Measurements from ENCODE around the gene GLI3. TPM values are rescaled to one million over a fixed set of nuclear protein-coding genes. Genes with fewer than 3 reads are reported as not detected.

The GLI3 gene
- total RNA-seq, 6 experiments from 2014 or later, result 0.12 to 0.95 (median 0.21) TPM

GRCh38 chr7:42024537-42024936 lies 212.5 kb downstream of the GLI3 start:
- Histone ChIP-seq H3K4me3 (no peak overlapping the region), H3K27me3 (no peaks in the 10 kb centered on the region), H3K4me1 (no peaks in the 10 kb centered on the region), H3K27ac (no peak overlapping the region), H3K36me3 (no peaks in the 10 kb centered on the region), H3K9me3 (no peaks in the 10 kb centered on the region)
- no peak for DNase-seq
- 81% methylated on average over 4 of the region's 4 CpGs for WGBS (ENCODE audit: insufficient coverage, low coverage, low lambda C conversion rate, missing lambda C conversion rate)
- intact Hi-C loops (cut with DNase I), result no loop called here
- ATAC-seq, result no peak
- TF ChIP-seq POLR2A (IDR thresholded peaks at IDR 0.05) (no peak), CTCF (IDR thresholded peaks at IDR 0.05) (no peak)

- ATAC-seq (no peak), DNase-seq (no peak)
- intact Hi-C loops (cut with DNase I), result no loop called here
- TF ChIP-seq POLR2A (IDR thresholded peaks at IDR 0.05) (no peak), CTCF (IDR thresholded peaks at IDR 0.05) (no peak)
- no peaks in the 10 kb centered on the region for H3K4me1 ChIP-seq
- WGBS (ENCODE audit: insufficient coverage, low coverage, low lambda C conversion rate, missing lambda C conversion rate), result 47% methylated on average over 7 of the region's 10 CpGs
- no peaks in the 10 kb centered on the region for H3K36me3 ChIP-seq
- no peak overlapping the region for H3K4me3 ChIP-seq
- H3K27ac ChIP-seq, result no peak overlapping the region
- no peaks in the 10 kb centered on the region for H3K9me3 ChIP-seq
- no peaks in the 10 kb centered on the region for H3K27me3 ChIP-seq
Observed at GRCh38 chr7:42023262-42023661, 213.7 kb downstream of the GLI3 start.

GRCh38 chr7:42022791-42023190 lies 214.2 kb downstream of the GLI3 start:
- Histone ChIP-seq H3K27ac (no peak overlapping the region), H3K9me3 (no peaks in the 10 kb centered on the region), H3K27me3 (no peaks in the 10 kb centered on the region), H3K4me1 (no peaks in the 10 kb centered on the region), H3K4me3 (no peak overlapping the region), H3K36me3 (no peaks in the 10 kb centered on the region)
- DNase-seq (no peak), ATAC-seq (no peak)
- 74% methylated on average over 2 of the region's 2 CpGs for WGBS (ENCODE audit: insufficient coverage, low coverage, low lambda C conversion rate, missing lambda C conversion rate)
- intact Hi-C loops (cut with DNase I), result no loop called here
- TF ChIP-seq CTCF (IDR thresholded peaks at IDR 0.05) (no peak), POLR2A (IDR thresholded peaks at IDR 0.05) (no peak)

GRCh38 chr7:42022056-42022455 lies 215.0 kb downstream of the GLI3 start:
- ATAC-seq, result no peak

More at GRCh38 chr7:42022056-42022455, 215.0 kb downstream of the GLI3 start:
- no peak for TF ChIP-seq CTCF (IDR thresholded peaks at IDR 0.05)
- no peak for TF ChIP-seq POLR2A (IDR thresholded peaks at IDR 0.05)
- no peaks in the 10 kb centered on the region for H3K4me1 ChIP-seq
- H3K27ac ChIP-seq, result no peak overlapping the region
- DNase-seq, result no peak
- no peak overlapping the region for H3K4me3 ChIP-seq
- no peaks in the 10 kb centered on the region for H3K9me3 ChIP-seq
- no peaks in the 10 kb centered on the region for H3K27me3 ChIP-seq
- H3K36me3 ChIP-seq, result no peaks in the 10 kb centered on the region
- intact Hi-C loops (cut with DNase I), result no loop called here
- 72% methylated on average over 6 of the region's 6 CpGs for WGBS (ENCODE audit: insufficient coverage, low coverage, low lambda C conversion rate, missing lambda C conversion rate)
